B cell (primary cell): Measurements from ENCODE around the gene CCR2. TPM values are rescaled to one million over a fixed set of nuclear protein-coding genes. Genes with fewer than 3 reads are reported as not detected.

Source experiments
- ATAC-seq: fragments of 200-7000 bp; cut with Tn5 transposase; one replicate; pipeline ENCODE4 v1.10.0; 2021; ENCODE audit warnings: low read depth, mild to moderate bottlenecking, moderate number of reproducible peaks, moderate library complexity
- CTCF ChIA-PET: fragments of 350-600 bp; sonication (Branson Sonifier 250); formaldehyde crosslinking; loops from one replicate; lab custom pipeline; 2021; ENCODE audit warnings: antibody characterized with exemption, inconsistent platforms; lab: Charles Lee
- POLR2A ChIA-PET: fragments of 350-600 bp; sonication (Branson Sonifier 250); formaldehyde crosslinking; loops from one replicate; lab custom pipeline; 2021; ENCODE audit warnings: antibody characterized with exemption; lab: Charles Lee
- DNase-seq: peaks from one replicate; pipeline ENCODE4 v3.0.0; 2013
- H2AFZ ChIP-seq: 2 replicates; pipeline ENCODE4 v1.6.1; 2012; ENCODE audit warnings: mild to moderate bottlenecking, low read depth, low read length; ENCODE audit not compliant: insufficient read depth, poor library complexity, severe bottlenecking
- H3K27ac ChIP-seq, 2 donors: 1 replicate in 1 of 2; 2 replicates in 1 of 2; pipeline ENCODE4 v1.5.1; 2012 to 2013; ENCODE audit warnings: low read length in 2 of 2, mild to moderate bottlenecking in 2 of 2, moderate library complexity in 1 of 2
- H3K27me3 ChIP-seq, 4 experiments: fragments of 200-600 bp in 1 of 4; sonication (generic) in 1 of 4; replicated peaks in 1 of 4; 1 replicate in 2 of 4; 2 replicates in 2 of 4; pipeline versions ENCODE4 v1.6.1 to v1.7.0; 2013 to 2016; ENCODE audit warnings: low read length in 3 of 4, mild to moderate bottlenecking in 2 of 4, mixed read lengths in 1 of 4, moderate library complexity in 1 of 4; ENCODE audit not compliant: insufficient read depth in 4 of 4, control insufficient read depth in 3 of 4; ENCODE audit errors: control extremely low read depth in 1 of 4
- H3K36me3 ChIP-seq, 2 experiments: replicated peaks in 1 of 2; 1 replicate in 1 of 2; 2 replicates in 1 of 2; pipeline versions ENCODE4 v1.6.1 to v1.7.1; 2013; ENCODE audit warnings: low read length in 1 of 2; ENCODE audit not compliant: insufficient read depth in 2 of 2, control insufficient read depth in 1 of 2; ENCODE audit errors: control extremely low read depth in 1 of 2, extremely low read depth in 1 of 2
- H3K4me1 ChIP-seq, 2 donors: fragments of 200-600 bp in 1 of 2; sonication (generic) in 1 of 2; 1 replicate in 1 of 2; 2 replicates in 1 of 2; pipeline versions ENCODE4 v1.5.1 to v1.6.1; 2013 to 2017; ENCODE audit warnings: low read length in 2 of 2; ENCODE audit not compliant: control insufficient read depth in 2 of 2, insufficient read depth in 2 of 2
- H3K4me2 ChIP-seq: replicated peaks from 2 replicates; pipeline ENCODE3; 2012; ENCODE audit warnings: mild to moderate bottlenecking, low read depth, low read length; ENCODE audit not compliant: poor library complexity, severe bottlenecking
- H3K4me3 ChIP-seq, 5 experiments: fragments of 200-600 bp in 1 of 5; sonication (generic) in 1 of 5; 1 replicate in 3 of 5; 2 replicates in 2 of 5; pipeline versions ENCODE4 v1.5.1 to v1.7.0; 2011 to 2016; ENCODE audit warnings: low read length in 4 of 5, mild to moderate bottlenecking in 4 of 5, low read depth in 2 of 5, control low read depth in 1 of 5, moderate library complexity in 1 of 5; ENCODE audit not compliant: insufficient read depth in 1 of 5; ENCODE audit errors: control extremely low read depth in 1 of 5, extremely low read depth in 1 of 5
- H3K79me2 ChIP-seq: fragments of 200-600 bp; sonication (generic); one replicate; pipeline ENCODE4 v1.6.0; 2016; ENCODE audit warnings: low read length; ENCODE audit not compliant: control insufficient read depth, insufficient read depth
- H3K9ac ChIP-seq: fragments of 200-600 bp; sonication (generic); 2 replicates; pipeline ENCODE4 v1.6.1; 2017; ENCODE audit warnings: mild to moderate bottlenecking, low read length, moderate library complexity
- H3K9me3 ChIP-seq, 3 donors: one replicate each; pipeline versions ENCODE4 v1.6.1 to v1.7.1; 2013; ENCODE audit warnings: low read length in 2 of 3; ENCODE audit not compliant: control insufficient read depth in 2 of 3, insufficient read depth in 1 of 3; ENCODE audit errors: control extremely low read depth in 1 of 3
- H4K20me1 ChIP-seq: 2 replicates; pipeline ENCODE4 v1.6.0; 2012; ENCODE audit warnings: mild to moderate bottlenecking, low read length; ENCODE audit not compliant: insufficient read depth, control insufficient read depth, poor library complexity, severe bottlenecking
- H3K27ac Mint-ChIP-seq: one replicate; pipeline ENCODE4 v1.8.0; 2021; ENCODE audit warnings: mixed read lengths
- H3K27me3 Mint-ChIP-seq: one replicate; pipeline ENCODE4 v1.8.0; 2021; ENCODE audit warnings: mixed read lengths
- H3K4me1 Mint-ChIP-seq: one replicate; pipeline ENCODE4 v1.8.0; 2021; ENCODE audit warnings: mixed read lengths
- H3K4me3 Mint-ChIP-seq: one replicate; pipeline ENCODE4 v1.8.0; 2021; ENCODE audit warnings: mixed read lengths
- H3K9me3 Mint-ChIP-seq: one replicate; pipeline ENCODE4 v1.8.0; 2022; ENCODE audit warnings: mixed read lengths; ENCODE audit not compliant: insufficient read depth
- CTCF ChIP-seq: fragments of 200-600 bp; IDR thresholded peaks from one replicate; pipeline ENCODE4 v1.8.0; 2022; ENCODE audit warnings: antibody characterized with exemption, mild to moderate bottlenecking
- EZH2 ChIP-seq: IDR thresholded peaks from 2 replicates; pipeline ENCODE4 v1.6.1; 2012; ENCODE audit warnings: borderline replicate concordance, low read depth, mild to moderate bottlenecking, moderate library complexity, low read length; ENCODE audit not compliant: insufficient read depth, poor library complexity, severe bottlenecking
- WGBS: methylation state at CpG from one replicate; pipeline ENCODE4 v1.1.5; 2013; ENCODE audit warnings: missing lambda C conversion rate; ENCODE audit not compliant: insufficient coverage; 5-methylcytosine and 5-hydroxymethylcytosine counted together
- intact Hi-C: fragments of 100-400 bp; cut with micrococcal nuclease; formaldehyde crosslinking; loops from one replicate; pipeline ENCODE4 v1.10.0; 2022
- polyA plus RNA-seq: library from polyadenylated mRNA; depleted of rRNA; stranded (reverse); fragments of >200 nt; gene quantifications from 2 replicates; pipeline ENCODE4 v1.2.3, GENCODE V29; 2012
- total RNA-seq, 2 donors: library from RNA; stranded (reverse); fragments of 120-200 nt in 1 of 2; gene quantifications; 1 replicate in 1 of 2; 2 replicates in 1 of 2; pipeline versions ENCODE4 v1.2.3 to v1.2.4, GENCODE V29; 2013 to 2022

Gene CCR2
- total and polyA plus RNA-seq, 2 donors (not counting 1 experiment from before 2014, with no cell fraction given): 0.34 to 0.82 TPM

- no peaks in the 10 kb centered on the region for H3K9me3 Mint-ChIP-seq
- Histone ChIP-seq H2AFZ (peak overlapping the region; percentile 43), H3K4me2 (peak overlapping the region; percentile 21), H3K79me2 (no peaks in the 10 kb centered on the region), H3K4me3 (no peak overlapping the region), H4K20me1 (no peaks in the 10 kb centered on the region), H3K4me1 (peaks cover 12 to 20% of the 10 kb centered on the region in 2 donors), H3K9ac (no peak overlapping the region), H3K27me3 (no peaks in the 10 kb centered on the region), H3K9me3 (no peaks in the 10 kb centered on the region), H3K27ac (no peak overlapping the region), H3K36me3 (no peaks in the 10 kb centered on the region)
- TF ChIP-seq CTCF (peak; percentile 57), EZH2 (no peak)
- H3K4me1 Mint-ChIP-seq: peaks cover 32% of the 10 kb centered on the region
- ChIA-PET POLR2A (interaction anchor here (0.6 kb wide), 1 partner anchor 286 kb away, joined by 8 read pairs; no protein-coding TSS in a partner anchor), CTCF (interaction anchor here (0.7 to 13.1 kb wide), 45 partner anchors 8 to 608 kb away, joined by 3 to 233 read pairs (median 5); partner anchors contain the start of genes CCR1, CCR5AS and CCRL2)
- H3K4me3 Mint-ChIP-seq: peak overlapping the region; percentile 33
- intact Hi-C loops: loop anchor here (1.0 to 2.0 kb wide), 4 partner anchors 92 to 430 kb away; partner anchors contain the start of gene CCR1
- no peaks in the 10 kb centered on the region for H3K27me3 Mint-ChIP-seq
- DNase-seq (peak; percentile 79), ATAC-seq (peak; percentile 93)
- 27% methylated on average over 2 of the region's 7 CpGs for WGBS
- peak overlapping the region; percentile 28 for H3K27ac Mint-ChIP-seq
These were observed 14.7 kb downstream of the CCR2 start for GRCh38 chr3:46368569-46368968.

GRCh38 chr3:46369151-46369550 lies 15.2 kb downstream of the CCR2 start:
- TF ChIP-seq EZH2 (no peak), CTCF (no peak)
- no peak overlapping the region for H3K27ac ChIP-seq
- Mint-ChIP-seq H3K27me3 (no peaks in the 10 kb centered on the region), H3K27ac (peak overlapping the region; percentile 38), H3K4me1 (peaks cover 32% of the 10 kb centered on the region), H3K4me3 (no peak overlapping the region), H3K9me3 (no peaks in the 10 kb centered on the region)
- H2AFZ ChIP-seq: no peak overlapping the region
- H3K36me3 ChIP-seq: no peaks in the 10 kb centered on the region
- H4K20me1 ChIP-seq: no peaks in the 10 kb centered on the region
- ATAC-seq: no peak
- peak overlapping the region; percentile 13 for H3K4me2 ChIP-seq
- intact Hi-C loops: loop anchor here (2.0 kb wide), 2 partner anchors 160 to 430 kb away; partner anchors contain the start of gene CCR1
- peak overlapping the region; percentile 18 for H3K9ac ChIP-seq
- ChIA-PET POLR2A (interaction anchor here (0.6 to 0.7 kb wide), 3 partner anchors 14 to 287 kb away, joined by 3 to 8 read pairs (median 8); no protein-coding TSS in a partner anchor), CTCF (interaction anchor here (0.7 to 13.1 kb wide), 41 partner anchors 9 to 608 kb away, joined by 3 to 233 read pairs (median 6); partner anchors contain the start of genes CCR1, CCR5AS and CCRL2)
- H3K27me3 ChIP-seq: no peaks in the 10 kb centered on the region
- WGBS: no CpG with 5 or more reads among the region's 4 CpGs
- H3K4me1 ChIP-seq: peaks cover 12 to 20% of the 10 kb centered on the region in 2 donors
- no peaks in the 10 kb centered on the region for H3K79me2 ChIP-seq
- DNase-seq: no peak
- H3K4me3 ChIP-seq: no peak overlapping the region
- H3K9me3 ChIP-seq: no peaks in the 10 kb centered on the region
